ENCODE measurements around the gene LCN6.

DNA sequence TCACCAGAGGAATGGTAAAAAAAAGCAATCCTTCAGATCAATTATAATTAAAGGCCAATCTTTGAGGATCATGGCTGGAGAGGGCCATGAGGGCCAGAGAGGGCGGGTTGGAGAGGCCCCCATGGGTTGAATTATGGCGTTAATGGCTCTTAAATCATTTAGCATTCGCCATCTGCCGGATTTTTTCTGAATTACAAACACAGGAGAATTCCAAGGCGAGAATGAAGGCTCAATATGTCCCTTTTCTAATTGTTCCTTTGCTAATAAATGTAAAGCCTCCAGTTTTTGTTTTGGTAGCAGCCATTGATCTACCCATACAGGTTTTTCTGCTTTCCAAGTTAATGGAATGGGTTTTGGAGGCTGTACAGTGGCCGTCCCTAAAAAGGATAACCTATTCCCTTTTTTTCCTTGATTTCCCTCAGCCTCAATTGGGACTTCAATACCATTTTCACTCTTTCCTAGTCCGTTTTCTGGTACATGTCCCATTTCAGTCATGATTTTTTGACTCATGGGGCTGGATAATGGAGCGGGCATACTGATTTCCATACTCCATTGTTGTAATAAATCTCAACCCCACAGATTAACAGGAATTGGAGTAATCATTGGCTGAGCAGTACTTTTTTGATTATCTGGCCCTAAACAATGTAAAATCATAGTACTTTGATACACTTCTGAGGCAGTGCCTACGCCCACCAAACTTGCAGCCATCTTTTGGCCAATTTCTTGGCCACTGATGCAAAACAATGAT, 36.1 kb upstream of the LCN6 start:
- no peak for TF ChIP-seq POLR2A (IDR thresholded peaks at IDR 0.05)
- TF ChIP-seq, protein P1, sequence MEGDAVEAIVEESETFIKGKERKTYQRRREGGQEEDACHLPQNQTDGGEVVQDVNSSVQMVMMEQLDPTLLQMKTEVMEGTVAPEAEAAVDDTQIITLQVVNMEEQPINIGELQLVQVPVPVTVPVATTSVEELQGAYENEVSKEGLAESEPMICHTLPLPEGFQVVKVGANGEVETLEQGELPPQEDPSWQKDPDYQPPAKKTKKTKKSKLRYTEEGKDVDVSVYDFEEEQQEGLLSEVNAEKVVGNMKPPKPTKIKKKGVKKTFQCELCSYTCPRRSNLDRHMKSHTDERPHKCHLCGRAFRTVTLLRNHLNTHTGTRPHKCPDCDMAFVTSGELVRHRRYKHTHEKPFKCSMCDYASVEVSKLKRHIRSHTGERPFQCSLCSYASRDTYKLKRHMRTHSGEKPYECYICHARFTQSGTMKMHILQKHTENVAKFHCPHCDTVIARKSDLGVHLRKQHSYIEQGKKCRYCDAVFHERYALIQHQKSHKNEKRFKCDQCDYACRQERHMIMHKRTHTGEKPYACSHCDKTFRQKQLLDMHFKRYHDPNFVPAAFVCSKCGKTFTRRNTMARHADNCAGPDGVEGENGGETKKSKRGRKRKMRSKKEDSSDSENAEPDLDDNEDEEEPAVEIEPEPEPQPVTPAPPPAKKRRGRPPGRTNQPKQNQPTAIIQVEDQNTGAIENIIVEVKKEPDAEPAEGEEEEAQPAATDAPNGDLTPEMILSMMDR (IDR thresholded peaks at IDR 0.05), result peak; percentile 45 to 63 (median 54)

All from testis (tissue), 2 donors.